ENCODE measurements around the gene DZANK1.
A peak's percentile ranks its signal among the peaks of the same experiment; 100 is the strongest.
"Not testable (repeated sequence)": the region's sequence is repeated elsewhere in the genome, so short reads cannot be mapped to it uniquely, and the experiment has no call there.

Gene DZANK1

GRCh38 chr20:18466894-18467730 is at the start of gene DZANK1, which contains the start of gene POLR3F:
Gene DZANK1 (minus strand): TSS chr20:18467030. CDS start chr20:18465358, 1,672 bp downstream.
Gene POLR3F (plus strand): TSS chr20:18467390. CDS start chr20:18467507, 117 bp downstream.
- peaks cover 5% of the 10 kb centered on the region for H3K4me1 ChIP-seq (ENCODE audit: control insufficient read depth, low read depth, low read length)
- peak within 1 kb of the TSS; percentile 87 for H3K9ac ChIP-seq (ENCODE audit: low read length)
- peak within 1 kb of the TSS; percentile 99 for H3K27ac ChIP-seq (ENCODE audit: low read length)
- H3K9me3 ChIP-seq (ENCODE audit: control insufficient read depth, low read depth, low read length) = no peaks in the 10 kb centered on the region
- H3K4me3 ChIP-seq (ENCODE audit: low read length) = peak within 1 kb of the TSS; percentile 94
- peaks cover 10% of the 10 kb centered on the region for H3K36me3 ChIP-seq (ENCODE audit: control insufficient read depth, low read depth, low read length)
- H3K27me3 ChIP-seq (ENCODE audit: control insufficient read depth, insufficient read depth, low read length) = no peaks in the 10 kb centered on the region

DNA sequence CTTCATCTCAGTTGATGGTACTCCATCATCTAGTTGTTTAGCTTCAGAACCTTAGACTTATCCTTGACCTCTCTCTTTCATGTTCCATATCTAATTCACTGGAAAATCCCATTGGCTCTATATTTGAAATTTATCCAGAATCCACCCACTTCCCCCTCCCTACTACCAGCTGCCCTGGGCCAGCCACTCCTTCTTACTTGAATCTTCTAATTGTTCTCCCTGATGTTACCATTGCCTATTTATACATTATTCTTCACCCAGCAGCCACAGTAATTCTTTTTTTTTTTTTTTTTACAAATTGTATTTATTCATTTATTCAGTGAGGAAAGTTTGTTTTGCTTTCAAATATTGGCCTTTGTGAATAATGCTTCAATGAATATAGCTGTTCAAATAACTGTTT is 49.1 kb upstream of the DZANK1 start:
- H3K4me1 ChIP-seq (ENCODE audit: control insufficient read depth, low read depth, low read length) = no peaks in the 10 kb centered on the region
- no peak overlapping the region for H3K9ac ChIP-seq (ENCODE audit: low read length)
- H3K9me3 ChIP-seq (ENCODE audit: control insufficient read depth, low read depth, low read length) = no peaks in the 10 kb centered on the region
- H3K27me3 ChIP-seq (ENCODE audit: control insufficient read depth, insufficient read depth, low read length) = no peaks in the 10 kb centered on the region
- H3K36me3 ChIP-seq (ENCODE audit: control insufficient read depth, low read depth, low read length) = peaks cover 34% of the 10 kb centered on the region
- H3K4me3 ChIP-seq (ENCODE audit: low read length) = no peak overlapping the region
- no peak overlapping the region for H3K27ac ChIP-seq (ENCODE audit: low read length)

DNA sequence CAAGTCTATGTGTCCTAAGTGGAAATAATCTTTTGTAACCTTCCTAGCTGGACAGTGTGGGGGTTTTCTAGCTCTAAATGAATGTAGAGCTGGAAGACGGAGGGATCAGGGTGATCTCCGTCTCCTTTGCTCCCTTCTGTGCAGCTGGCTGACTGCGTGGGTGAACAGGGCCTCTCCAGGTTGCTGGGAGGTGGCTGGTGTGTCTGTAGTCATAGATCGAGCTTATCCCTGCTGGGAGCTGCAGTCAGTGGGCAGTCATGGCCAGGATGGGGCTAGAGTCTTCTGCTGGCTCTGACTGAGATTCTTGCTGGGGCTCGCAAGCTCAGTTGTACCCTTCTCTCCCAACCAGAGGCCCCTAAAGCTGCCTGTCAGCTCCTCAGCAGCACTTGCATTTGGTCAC is 47.3 kb upstream of the DZANK1 start:
- Histone ChIP-seq H3K4me3 (ENCODE audit: low read length) (no peak overlapping the region), H3K4me1 (ENCODE audit: control insufficient read depth, low read depth, low read length) (no peaks in the 10 kb centered on the region), H3K36me3 (ENCODE audit: control insufficient read depth, low read depth, low read length) (peaks cover 38% of the 10 kb centered on the region), H3K27ac (ENCODE audit: low read length) (no peak overlapping the region), H3K9me3 (ENCODE audit: control insufficient read depth, low read depth, low read length) (no peaks in the 10 kb centered on the region), H3K27me3 (ENCODE audit: control insufficient read depth, insufficient read depth, low read length) (no peaks in the 10 kb centered on the region), H3K9ac (ENCODE audit: low read length) (no peak overlapping the region)

GRCh38 chr20:18513208-18513607 is 46.4 kb upstream of the DZANK1 start:
- no peak overlapping the region for H3K9ac ChIP-seq (ENCODE audit: low read length)
- no peak overlapping the region for H3K27ac ChIP-seq (ENCODE audit: low read length)
- H3K36me3 ChIP-seq (ENCODE audit: control insufficient read depth, low read depth, low read length) = peaks cover 38% of the 10 kb centered on the region
- no peaks in the 10 kb centered on the region for H3K9me3 ChIP-seq (ENCODE audit: control insufficient read depth, low read depth, low read length)
- no peak overlapping the region for H3K4me3 ChIP-seq (ENCODE audit: low read length)
- H3K27me3 ChIP-seq (ENCODE audit: control insufficient read depth, insufficient read depth, low read length) = no peaks in the 10 kb centered on the region
- no peaks in the 10 kb centered on the region for H3K4me1 ChIP-seq (ENCODE audit: control insufficient read depth, low read depth, low read length)

GRCh38 chr20:18511571-18511970 is 44.7 kb upstream of the DZANK1 start:
- no peaks in the 10 kb centered on the region for H3K9me3 ChIP-seq (ENCODE audit: control insufficient read depth, low read depth, low read length)
- H3K4me1 ChIP-seq (ENCODE audit: control insufficient read depth, low read depth, low read length) = peaks cover 4% of the 10 kb centered on the region
- H3K4me3 ChIP-seq (ENCODE audit: low read length) = no peak overlapping the region
- H3K27me3 ChIP-seq (ENCODE audit: control insufficient read depth, insufficient read depth, low read length) = no peaks in the 10 kb centered on the region
- peaks cover 38% of the 10 kb centered on the region for H3K36me3 ChIP-seq (ENCODE audit: control insufficient read depth, low read depth, low read length)
- H3K9ac ChIP-seq (ENCODE audit: low read length) = no peak overlapping the region
- H3K27ac ChIP-seq (ENCODE audit: low read length) = no peak overlapping the region

DNA sequence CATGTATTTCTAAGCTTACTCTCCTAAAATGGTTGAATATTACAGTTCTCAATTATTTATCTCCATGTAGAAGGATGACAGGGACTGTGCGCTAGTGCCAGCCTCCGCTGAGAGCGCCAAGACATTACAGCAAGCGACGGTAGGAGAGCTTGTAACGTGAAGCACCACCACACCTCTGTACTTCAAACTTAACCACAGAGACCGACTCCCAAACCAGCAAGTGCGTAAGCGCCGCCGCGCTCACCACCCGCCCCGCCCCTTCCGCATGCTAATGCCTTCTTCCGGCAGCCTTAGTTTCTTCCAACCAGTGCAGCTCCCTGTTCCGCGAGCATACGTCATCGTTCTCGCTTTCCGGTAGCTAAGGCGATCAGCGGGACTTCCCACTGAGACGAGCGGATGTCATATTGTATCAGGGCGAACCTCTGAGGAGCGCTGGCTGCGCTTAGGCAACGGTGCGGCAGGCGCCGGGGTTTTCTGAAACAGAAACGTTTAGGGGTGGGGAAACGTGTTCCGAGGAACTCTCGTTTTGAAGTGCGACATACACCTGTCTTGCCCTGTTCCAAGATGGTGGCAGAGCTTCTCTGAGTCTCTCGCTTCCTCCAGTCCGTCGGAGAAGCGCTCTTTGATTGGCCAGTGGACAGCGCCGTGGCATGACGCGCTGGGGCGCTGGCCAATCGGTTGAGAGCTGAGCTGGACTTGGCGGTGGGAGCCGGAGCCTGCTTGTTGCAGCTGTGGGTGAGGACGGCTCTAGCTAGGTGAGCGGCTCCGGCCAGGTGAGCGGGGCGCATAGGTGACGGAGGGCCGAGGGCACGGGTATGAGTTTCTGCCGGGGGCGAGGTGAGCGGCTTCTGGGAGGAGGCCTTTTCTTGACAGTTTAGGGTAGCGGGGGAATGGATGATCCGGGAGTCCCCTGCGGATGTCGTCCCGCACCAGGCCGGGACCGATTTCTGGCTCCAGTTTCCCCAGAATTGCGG is 40.7 kb upstream of the DZANK1 start, which contains the start of gene SEC23B:
Gene SEC23B, plus strand, starts transcription at position 723 of the 974 bp plus-strand sequence. CDS start 2,896 bp downstream, outside the sequence.
- peak within 1 kb of the TSS; percentile 94 for H3K9ac ChIP-seq (ENCODE audit: low read length)
- H3K9me3 ChIP-seq (ENCODE audit: control insufficient read depth, low read depth, low read length) = no peaks in the 10 kb centered on the region
- no peaks in the 10 kb centered on the region for H3K27me3 ChIP-seq (ENCODE audit: control insufficient read depth, insufficient read depth, low read length)
- H3K4me1 ChIP-seq (ENCODE audit: control insufficient read depth, low read depth, low read length) = peaks cover 7% of the 10 kb centered on the region
- peak within 1 kb of the TSS; percentile 96 for H3K4me3 ChIP-seq (ENCODE audit: low read length)
- peak within 1 kb of the TSS; percentile 98 for H3K27ac ChIP-seq (ENCODE audit: low read length)
- peaks cover 16% of the 10 kb centered on the region for H3K36me3 ChIP-seq (ENCODE audit: control insufficient read depth, low read depth, low read length)

DNA sequence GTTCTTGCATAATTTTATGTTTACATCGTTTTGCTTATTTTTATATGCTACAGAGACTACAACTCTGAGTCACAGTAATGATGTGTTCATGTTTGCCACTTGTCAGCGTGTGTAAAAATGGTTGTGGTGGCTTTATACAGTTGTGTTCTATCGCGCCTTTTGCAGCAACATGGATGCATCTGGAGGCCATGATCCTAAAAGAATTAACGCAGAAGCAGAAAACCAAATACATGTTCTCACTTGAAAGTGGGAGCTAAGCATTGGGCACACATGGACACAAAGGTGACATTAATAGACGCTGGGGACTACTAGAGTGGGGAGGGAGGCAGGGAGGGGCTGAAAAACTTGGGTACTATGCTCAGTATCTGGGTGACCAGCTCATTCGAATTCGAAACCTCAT is 39.9 kb upstream of the DZANK1 start:
- Histone ChIP-seq H3K9ac (ENCODE audit: low read length) (peak overlapping the region; percentile 94), H3K4me1 (ENCODE audit: control insufficient read depth, low read depth, low read length) (peaks cover 7% of the 10 kb centered on the region), H3K36me3 (ENCODE audit: control insufficient read depth, low read depth, low read length) (peaks cover 12% of the 10 kb centered on the region), H3K27ac (ENCODE audit: low read length) (peak overlapping the region; percentile 98), H3K27me3 (ENCODE audit: control insufficient read depth, insufficient read depth, low read length) (no peaks in the 10 kb centered on the region), H3K4me3 (ENCODE audit: low read length) (peak overlapping the region; percentile 96), H3K9me3 (ENCODE audit: control insufficient read depth, low read depth, low read length) (no peaks in the 10 kb centered on the region)

DNA sequence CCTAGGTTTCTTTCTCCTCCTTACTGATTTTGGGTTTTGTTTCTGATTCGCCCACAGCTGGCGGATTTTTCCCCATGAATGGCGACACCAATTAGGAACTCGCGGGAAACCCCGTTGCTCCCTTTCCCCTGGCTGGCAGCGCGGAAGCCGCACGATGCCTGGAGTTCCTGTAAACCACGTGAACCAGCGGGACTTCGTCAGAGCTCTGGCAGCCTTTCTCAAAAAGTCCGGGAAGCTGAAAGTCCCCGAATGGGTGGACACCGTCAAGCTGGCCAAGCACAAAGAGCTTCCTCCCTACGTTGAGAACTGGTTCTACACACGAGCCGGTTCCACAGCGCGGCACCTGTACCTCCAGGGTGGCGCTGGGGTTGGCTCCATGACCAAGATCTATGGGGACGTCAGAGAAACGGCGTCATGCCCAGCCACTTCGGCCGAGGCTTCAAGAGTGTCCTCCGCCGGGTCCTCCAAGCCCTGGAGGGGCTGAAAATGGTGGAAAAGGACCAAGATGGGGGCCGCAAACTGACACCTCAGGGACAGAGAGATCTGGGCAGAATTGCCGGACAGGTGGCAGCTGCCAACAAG is 37.7 kb upstream of the DZANK1 start:
- Histone ChIP-seq H3K9ac (ENCODE audit: low read length) (no peak overlapping the region), H3K27me3 (ENCODE audit: control insufficient read depth, insufficient read depth, low read length) (no peaks in the 10 kb centered on the region), H3K27ac (ENCODE audit: low read length) (no peak overlapping the region), H3K9me3 (ENCODE audit: control insufficient read depth, low read depth, low read length) (no peaks in the 10 kb centered on the region), H3K36me3 (ENCODE audit: control insufficient read depth, low read depth, low read length) (no peaks in the 10 kb centered on the region), H3K4me1 (ENCODE audit: control insufficient read depth, low read depth, low read length) (peaks cover 7% of the 10 kb centered on the region), H3K4me3 (ENCODE audit: low read length) (no peak overlapping the region)

DNA sequence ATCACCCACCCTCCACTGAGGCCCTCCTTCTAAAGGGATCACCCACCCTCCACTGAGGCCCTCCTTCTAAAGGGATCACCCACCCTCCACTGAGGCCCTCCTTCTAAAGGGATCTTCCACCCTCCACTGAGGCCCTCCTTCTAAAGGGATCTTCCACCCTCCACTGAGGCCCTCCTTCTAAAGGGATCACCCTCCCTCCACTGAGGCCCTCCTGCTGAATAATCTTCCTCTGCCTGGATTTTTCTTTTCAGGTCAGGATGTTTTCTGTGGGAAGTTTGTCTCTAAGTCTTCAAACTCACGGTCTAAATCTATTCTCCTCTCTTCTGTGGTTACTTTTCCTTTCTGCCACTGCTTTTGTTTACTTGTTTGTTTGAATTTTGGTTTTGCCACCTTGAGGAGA is 34.8 kb upstream of the DZANK1 start:
- H3K27ac ChIP-seq (ENCODE audit: low read length); H3K4me3 ChIP-seq (ENCODE audit: low read length); H3K9me3 ChIP-seq (ENCODE audit: control insufficient read depth, low read depth, low read length); H3K9ac ChIP-seq (ENCODE audit: low read length); H3K4me1 ChIP-seq (ENCODE audit: control insufficient read depth, low read depth, low read length); H3K36me3 ChIP-seq (ENCODE audit: control insufficient read depth, low read depth, low read length); H3K27me3 ChIP-seq (ENCODE audit: control insufficient read depth, insufficient read depth, low read length): not testable (repeated sequence)

- H3K4me3 ChIP-seq (ENCODE audit: low read length) = peak overlapping the region; percentile 95
- no peaks in the 10 kb centered on the region for H3K27me3 ChIP-seq (ENCODE audit: control insufficient read depth, insufficient read depth, low read length)
- H3K9me3 ChIP-seq (ENCODE audit: control insufficient read depth, low read depth, low read length) = no peaks in the 10 kb centered on the region
- peaks cover 9% of the 10 kb centered on the region for H3K36me3 ChIP-seq (ENCODE audit: control insufficient read depth, low read depth, low read length)
- peaks cover 11% of the 10 kb centered on the region for H3K4me1 ChIP-seq (ENCODE audit: control insufficient read depth, low read depth, low read length)
- peak overlapping the region; percentile 63 for H3K27ac ChIP-seq (ENCODE audit: low read length)
- H3K9ac ChIP-seq (ENCODE audit: low read length) = peak overlapping the region; percentile 89
These were observed 30.8 kb upstream of the DZANK1 start for GRCh38 chr20:18497603-18498002.
